LHCN-M2 (cell line): ENCODE data around the gene SLC9A3. TPM values are rescaled to one million over a fixed set of nuclear protein-coding genes. Genes with fewer than 3 reads are reported as not detected.
"Not testable (repeated sequence)": the region's sequence is repeated elsewhere in the genome, so short reads cannot be mapped to it uniquely, and the experiment has no call there.

Experiments
- DNase-seq: peaks from one replicate; pipeline ENCODE4 v3.0.0-alpha.2; 2012; ENCODE audit warnings: low read depth
- total RNA-seq: library from RNA; depleted of rRNA; stranded (reverse); fragments of >200 nt; gene quantifications from 2 replicates; pipeline ENCODE4 v1.2.3, GENCODE V29; 2014

The SLC9A3 gene
- total RNA-seq, 1 experiment from 2014 or later, result 4.4 TPM

DNA sequence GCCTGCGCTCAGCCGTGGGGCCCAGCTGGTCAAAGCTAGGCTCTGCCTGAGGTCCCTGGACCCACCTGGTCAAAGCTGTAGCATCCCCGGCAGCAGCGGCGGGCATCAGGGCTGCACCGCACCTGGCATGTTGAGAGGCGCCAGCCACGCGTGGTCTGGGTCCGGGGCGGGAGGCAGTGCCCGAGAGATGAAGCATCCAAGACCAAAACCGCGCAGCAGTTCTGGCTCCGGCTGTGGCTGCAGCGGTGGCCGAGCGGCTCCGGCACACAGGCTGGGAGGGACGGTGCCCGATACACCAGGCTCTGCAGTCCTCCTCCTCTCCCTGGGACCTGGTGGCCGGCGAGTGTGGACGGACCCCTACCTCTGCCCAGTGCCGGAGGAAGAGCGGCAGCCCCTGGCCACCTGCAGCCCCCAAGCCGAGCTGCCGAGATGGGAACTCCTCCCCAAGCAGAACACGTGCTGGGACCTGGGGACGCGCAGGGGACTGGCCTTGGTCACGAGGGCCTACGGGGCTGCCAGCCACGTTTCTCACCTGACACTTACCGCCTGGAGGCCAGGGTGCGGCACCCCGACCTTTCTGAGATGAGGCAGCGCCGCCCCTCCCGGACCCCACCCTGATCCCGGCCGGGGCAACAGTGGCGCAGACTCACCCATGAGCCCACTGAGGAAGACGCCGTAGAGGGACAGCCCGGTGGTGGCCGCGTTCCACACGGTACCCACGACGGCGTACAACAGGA is 33.0 kb downstream of the SLC9A3 start:
- no peak for DNase-seq

DNA sequence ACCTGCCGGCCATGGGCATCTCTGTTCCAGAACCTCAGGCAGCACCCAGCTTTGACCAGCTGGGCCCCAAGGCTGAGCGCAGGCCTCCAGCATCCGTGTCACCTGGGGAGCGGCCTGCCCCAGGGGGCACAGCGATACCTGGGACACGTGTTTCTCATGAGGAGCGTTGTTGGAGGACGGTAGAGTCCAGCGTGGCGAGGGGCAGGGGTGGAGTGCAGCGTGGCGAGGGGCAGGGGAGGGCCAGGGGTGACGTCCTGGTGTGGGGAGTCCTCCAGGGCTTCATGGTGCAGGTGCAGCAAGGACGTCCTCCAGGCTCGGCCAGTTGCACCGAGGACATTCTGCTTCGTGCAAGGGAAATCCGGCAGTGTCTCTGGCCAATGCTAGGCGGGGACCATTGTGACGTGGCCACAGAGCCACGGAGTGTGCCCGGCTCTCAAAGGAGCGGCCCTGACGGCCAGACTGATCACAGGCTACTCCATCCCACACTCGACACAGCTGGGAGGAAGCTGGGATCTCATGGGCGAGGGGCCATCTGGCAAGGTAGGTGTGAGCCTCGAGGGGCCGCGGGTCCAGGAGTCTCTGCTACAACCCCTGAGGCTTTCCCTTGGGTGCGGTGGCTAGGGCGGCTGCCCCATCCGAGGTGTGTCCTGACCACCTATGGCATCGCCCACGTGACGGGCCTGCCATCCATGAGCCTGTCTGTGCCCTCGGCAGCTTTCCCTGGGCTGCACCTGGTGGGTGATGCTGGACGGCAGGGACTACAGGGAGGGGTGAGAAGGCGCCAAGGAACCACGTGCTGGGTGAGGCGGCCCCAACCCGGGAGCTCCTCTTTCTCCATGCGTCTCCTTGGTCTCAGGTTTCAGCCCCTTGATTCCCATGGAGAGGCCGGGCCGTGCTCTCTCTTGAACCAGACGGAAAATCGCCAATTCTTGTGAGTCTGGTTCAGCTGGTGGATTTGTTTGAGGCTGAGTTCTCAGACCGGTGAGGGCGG is 33.8 kb downstream of the SLC9A3 start:
- DNase-seq, result no peak

DNA sequence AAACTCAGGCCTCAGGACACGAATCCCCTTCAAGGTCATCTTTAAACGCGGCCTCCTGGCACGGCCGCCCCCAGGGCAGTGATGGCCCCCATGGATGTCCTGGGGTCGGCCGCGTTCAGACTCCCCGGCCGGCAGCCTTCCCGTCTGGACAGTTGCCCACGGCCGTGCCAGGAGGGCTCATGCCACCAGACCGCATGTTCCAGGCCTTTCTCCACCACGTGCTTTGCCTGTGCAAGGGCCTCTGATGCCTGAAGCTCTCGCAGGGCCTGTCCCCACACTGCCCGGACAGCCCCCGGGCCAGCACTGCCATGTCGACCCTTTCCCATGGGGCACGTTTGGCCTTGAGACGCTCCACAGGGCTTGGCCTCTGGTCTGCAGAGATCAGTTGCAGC is 34.6 kb downstream of the SLC9A3 start:
- DNase-seq, result no peak

DNA sequence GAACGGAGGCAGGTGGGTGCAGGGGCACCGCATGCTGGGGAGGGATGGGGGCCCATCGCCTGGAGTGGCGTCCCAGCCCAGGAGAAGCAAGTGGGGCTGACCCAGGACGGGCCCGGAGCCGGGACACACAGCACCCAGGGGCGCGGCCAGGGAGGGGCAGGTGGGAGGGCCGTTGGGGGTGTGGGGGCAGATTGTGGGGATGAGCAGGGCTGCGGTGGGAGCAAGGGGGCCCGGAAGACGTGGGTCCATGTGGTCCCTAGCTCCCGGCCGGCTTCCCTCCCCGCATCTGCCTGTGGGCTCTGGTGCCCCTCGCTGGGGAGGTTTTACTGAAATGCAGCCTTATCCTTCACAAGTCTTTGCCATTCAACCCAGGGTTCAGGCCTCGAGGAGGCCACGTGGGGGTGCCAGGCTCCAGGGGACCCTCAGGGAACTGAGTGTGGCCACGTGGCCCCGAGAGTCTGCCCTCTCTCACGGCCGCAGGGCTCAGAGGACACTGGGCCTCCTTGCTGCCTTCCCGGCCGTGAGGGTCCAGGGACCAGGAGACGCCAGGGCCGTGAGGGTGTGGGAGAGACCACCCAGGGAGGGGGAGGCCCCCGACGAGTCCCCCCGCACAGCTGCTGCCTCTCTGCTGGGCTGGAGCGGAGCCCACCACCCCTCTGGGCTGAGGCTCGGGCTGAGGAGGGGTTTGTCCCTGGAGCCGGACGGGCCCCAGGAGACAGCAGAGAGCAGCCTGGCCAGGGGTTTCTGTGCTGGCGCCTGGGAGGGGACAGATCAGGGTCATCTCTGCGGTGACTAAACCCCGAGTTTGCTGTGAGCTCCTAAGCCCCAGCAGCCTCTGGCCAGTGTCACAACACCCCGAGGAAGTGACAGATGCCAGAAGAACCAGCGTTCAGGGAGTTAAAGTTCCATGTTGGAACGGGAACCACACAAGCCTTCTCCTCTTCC is 35.2 kb downstream of the SLC9A3 start:
- DNase-seq, result no peak

DNA sequence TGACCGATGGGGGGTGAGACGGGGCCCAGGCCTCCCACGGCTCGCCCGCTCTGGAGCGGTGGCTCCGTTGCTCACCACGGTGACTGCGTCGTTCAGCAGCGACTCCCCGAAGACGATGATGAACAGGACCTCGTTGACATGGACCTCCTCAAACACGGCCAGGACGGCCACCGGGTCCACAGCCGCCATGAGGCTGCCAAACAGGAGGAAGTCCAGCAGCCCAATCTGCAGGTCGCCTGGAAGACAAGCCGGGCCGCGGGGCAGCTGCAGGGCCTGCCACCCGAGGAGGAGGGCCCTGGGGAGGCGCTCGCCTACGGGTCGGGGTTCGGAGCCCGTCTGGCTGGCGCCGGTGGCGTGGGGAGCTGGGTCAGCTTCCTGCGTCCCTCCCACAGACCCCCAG is 36.0 kb downstream of the SLC9A3 start:
- no peak for DNase-seq

DNA sequence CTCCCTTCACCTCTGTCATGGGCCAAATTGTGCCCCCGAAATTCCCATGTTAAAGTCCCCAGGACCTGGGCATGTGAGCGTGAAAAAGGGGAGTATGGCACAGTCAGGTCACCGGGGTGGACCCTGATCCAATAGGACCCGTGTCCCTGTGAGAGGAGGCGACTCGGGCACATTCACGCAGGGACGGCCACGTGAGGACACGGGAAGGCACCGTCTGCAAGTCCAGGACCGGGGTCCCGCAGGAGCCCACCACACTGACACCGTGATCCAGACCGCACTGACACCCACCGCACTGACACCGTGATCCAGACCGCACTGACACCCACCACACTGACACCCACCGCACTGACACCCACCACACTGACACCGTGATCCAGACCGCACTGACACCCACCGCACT is 37.7 kb downstream of the SLC9A3 start:
- not testable (repeated sequence) for DNase-seq

DNA sequence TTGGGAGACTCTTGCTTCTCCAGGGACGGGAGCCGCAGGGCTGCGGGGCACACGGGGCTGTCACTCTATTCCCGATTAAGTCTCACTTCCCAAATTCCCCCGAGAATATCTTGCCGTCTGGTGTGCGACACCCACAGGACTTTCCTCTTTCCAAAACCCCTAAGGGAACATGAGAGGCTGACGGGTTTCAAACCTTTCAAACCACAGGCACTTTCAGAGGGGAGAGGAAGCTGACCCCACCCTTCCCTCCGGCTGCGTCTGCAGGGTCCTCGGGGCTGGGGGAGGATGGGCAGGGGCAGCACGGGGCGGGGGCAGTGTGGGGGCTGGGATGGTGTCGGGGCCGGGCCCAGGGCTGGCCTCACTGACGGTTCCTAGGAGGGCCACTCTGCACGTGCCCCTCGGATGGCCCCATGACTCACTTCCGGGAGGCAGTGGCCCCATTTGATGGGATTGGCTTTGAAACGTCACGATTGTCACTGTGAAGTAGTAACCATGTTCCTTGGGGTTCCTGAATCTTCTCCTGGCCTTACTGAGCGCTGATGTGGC is 38.2 kb downstream of the SLC9A3 start:
- DNase-seq, result no peak

DNA sequence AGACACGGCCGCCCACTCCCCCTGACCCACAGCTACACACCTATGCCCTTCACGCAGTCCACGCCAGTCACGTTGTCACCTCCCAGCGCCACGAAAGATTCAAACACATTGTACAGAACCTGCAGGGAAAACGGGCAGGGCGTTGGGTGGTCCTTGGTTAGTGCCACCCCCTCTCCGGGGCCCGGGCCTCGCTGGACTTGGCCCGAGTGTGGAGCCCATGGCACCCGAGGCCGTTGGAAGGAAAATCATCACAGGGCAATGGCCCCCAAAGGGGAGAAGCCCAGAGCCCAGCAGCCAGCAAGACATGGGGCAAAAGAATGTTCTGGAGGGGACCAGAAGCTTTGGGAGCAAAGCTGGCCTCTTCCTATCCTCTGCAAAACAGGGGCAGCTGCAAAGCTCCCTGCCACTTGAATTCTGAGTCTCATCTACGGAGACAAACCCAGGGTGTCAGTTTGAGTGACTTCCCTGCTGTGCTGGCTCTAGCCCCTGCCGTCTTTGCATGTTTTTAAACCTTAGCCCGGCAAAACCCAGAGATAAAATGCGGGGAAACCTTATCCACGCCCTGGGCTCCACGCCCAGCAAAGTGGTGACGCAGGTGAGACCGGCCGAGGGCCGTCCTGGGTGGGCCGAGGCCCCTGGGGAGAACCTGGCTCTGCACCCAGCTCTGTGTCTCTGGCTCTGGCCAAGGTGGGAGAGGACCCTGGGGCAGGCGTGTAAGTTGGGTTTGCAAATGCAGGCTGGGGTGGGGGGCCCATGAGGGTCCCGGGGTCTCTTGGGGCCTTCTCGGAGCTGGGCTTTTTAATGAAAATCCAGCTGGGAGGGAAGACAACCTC is 38.9 kb downstream of the SLC9A3 start:
- DNase-seq, result no peak

DNA sequence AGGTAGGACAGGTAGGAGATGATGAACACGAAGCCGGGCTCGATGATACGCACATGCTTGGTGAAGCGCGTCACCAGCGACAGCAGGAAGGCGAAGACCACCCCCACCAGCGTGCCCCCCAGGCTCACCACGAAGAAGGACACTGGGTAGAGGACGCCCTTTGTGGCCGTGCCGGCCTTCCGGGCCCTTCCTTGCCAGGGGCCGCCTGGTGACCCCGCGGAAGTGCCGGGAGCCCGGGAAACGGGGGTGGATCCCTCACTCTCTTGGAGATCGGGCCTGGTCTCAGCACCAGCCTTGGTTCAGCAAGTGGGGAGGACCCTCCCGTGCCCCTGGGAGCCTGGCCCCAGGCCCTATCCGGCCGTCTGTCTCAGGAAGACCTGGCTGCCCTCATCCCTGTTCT is 39.7 kb downstream of the SLC9A3 start:
- DNase-seq, result no peak

DNA sequence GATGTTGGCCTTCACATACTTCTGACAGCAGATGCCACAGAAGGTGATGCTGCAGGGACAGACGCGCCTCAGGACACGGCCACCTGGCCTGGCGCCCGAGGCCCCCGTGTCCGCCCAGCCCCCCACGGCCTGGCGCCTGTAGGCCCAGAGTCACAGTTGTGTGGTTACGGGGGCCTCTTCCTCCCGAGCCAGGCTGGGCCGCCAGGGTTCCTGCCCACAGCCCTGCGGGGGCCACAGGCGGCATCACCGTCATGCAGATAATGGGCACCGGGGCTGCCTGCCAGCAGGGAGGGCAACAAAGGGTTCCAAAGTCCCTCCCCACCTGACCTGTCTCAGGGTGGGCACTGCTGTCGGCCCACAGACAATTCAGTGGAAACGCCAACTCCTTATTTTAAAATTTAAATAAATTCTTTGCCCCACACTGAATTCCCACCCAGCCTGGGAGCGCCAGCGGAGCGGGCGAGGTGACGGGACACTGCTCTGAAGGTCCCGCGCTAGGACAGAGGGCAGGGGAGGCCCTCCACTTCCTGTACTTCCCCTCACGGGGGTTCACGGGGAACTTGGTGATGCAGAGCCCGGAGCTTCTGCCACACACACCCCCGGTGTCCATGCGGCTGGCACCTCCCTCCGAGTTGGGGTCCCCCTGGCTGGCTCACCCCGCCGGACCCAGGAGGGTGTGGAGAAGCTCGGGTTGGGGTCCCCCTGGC is 40.7 kb downstream of the SLC9A3 start:
- DNase-seq, result no peak

DNA sequence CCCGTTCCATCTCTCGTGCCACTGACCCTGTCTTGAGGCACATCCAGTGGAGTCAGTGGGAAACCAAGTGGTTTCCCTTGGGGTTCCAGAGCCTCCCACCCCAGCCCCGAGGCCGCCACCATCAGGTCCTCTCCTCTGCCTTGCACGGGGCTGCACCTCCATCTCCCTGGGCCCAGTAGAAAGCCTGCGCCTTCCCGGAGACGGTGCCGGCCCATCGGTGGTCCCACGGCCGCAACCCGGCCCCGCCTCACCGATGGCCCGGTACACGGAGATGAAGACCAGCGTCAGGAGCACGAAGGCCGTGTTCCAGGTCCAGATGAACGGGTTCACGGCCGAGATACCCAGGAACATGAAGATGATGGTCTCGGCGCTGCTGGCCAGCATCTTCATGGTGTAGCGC is 41.2 kb downstream of the SLC9A3 start:
- no peak for DNase-seq

DNA sequence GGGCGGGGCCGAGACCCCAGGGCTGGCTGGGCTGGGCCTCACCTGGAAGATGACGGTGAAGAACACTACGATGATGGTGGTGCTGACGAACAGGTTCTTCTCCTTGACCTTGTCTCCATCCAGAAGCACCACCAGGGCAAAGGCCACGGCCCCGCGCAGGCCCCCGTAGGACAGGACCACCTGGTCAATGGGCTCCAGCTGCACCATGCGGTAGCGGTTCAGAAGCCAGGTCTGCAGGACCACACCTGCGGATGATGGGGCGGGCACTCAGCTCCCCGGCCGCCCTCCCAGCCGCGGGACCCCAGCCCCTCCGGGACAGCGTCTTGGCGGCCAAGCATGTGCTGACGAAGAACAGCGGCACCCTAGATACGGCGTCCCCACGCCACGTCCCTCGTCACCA is 41.7 kb downstream of the SLC9A3 start:
- no peak for DNase-seq

DNA sequence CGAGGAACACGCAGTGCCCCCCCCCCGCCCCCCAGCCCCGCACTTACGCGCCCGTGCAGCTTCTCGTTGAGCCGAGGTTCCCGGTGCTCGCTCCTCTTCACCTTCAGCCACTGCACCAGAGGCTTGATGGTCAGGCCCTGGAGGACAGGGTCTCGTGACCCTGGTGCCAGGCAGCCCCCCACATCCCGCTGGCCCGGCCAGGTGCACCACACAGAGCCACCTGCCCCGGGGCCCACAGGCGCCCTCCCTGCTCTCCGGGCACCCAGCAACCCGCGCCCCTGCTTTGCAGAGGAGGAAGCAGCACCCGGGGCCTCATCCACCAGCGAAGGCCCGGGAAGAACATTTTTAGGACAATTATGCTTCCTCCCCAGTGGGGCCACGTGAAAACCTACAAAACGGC is 42.2 kb downstream of the SLC9A3 start:
- DNase-seq, result no peak

DNA sequence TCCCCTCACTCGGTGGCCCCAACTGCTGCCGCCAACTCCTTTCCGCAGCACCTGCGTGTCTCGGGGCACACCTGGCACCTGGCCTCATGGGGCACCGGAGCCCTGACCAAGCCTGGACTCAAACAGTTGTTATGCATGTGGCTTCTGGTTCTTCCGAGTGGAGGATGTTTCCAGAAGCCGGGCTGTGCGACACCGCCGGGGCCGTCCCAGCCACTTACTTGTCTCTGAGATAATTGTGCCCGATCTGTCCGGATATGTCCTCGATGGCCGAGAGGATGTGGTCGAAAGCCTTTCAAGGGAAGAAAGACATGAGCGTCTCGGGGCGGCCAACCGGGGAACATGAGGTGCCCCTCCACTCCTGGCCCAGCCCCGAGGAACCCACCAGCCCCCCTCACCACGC is 42.9 kb downstream of the SLC9A3 start:
- no peak for DNase-seq

DNA sequence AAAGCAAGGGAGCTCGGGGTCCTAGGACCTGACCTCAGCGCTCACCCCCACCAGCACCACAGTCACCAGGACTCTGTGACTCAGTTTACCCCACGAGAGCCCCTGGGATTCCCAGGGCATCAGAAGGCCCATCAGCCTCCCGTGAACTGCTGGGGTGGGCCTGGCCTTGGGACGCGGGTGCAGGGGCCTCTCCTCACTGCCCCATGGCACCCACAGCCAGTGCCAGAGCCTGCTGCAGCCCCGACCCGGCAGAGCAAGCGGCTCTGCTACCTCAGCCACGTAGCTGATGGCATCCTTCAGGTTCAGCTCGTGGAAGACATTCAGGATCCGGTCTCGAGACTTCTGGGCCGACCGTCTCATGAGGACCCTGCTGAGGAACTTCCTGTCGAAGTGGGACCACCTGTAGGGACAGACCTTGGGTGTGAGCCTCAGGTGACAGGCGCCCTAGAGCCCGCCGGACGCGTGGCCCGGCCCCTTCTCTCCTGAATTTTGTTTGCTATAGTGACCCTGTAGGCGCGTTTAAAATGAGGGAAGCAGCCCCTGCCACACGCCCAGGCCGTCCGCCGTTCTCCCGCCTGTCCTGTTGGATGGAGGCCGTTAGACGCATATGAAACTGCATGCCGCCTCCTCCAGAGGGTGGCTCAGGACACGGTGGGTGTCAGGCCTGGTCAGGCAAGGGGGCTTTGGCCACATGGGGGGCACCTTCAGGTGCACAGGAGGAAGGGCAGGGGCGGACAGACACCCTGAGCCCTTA is 44.5 kb downstream of the SLC9A3 start:
- DNase-seq, result no peak

DNA sequence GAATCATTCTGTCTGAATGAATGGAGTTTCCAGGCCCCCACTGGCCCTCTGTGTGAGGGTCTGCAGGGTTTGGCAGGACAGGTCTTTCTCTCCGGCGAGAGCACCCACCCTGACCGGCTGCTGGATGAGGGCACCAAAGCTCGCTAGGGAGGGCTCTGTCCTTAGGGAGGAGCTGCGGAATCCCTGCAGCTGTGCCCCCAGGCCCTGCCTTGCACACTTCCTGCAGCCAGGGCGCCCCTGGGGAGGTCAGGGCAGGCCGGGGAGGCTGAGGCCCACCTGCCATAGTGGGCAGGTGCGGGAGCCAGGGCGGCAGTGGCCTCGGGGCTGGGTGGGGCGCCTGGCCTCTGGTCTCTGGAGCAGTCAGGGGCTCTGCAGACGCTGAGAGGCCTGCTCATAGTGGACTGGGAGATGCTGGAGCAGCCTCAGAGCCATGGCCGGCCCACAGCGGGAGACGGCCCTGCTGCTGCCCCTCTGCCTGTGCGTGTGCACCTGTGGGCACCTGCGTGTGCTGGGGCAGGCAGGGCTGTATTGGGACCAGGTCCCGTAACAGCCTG is 45.2 kb downstream of the SLC9A3 start:
- DNase-seq, result no peak

DNA sequence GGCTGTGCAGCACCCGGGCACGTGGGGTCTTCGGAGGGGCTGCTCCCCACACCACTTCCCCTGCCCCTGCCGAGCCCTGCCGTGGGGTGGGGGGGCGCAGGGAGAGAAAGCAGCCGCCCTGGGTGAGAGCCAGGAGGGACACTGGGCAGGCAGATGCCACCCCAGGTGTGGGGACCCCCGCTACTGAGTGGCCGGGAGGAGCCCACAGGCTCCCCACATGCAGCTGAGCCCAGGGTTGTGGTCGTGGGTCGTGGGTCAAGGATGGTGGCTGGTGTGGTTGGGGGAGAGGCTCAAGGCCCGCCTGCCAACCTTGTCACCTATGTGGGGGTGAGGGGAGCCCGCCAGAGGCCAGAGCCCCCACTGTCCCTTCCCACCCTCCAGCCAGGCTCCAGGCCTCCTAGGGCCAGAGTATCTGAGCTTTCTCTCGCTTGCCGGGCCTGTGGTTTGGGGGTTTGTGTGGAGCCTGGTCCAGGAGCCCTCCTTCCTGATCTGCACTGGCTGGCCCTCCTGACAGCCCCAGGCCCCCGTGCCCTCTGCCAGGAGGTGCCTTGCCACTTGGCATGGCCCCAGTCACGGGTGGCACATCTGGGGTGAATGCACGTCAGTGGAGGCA is 45.8 kb downstream of the SLC9A3 start:
- no peak for DNase-seq

DNA sequence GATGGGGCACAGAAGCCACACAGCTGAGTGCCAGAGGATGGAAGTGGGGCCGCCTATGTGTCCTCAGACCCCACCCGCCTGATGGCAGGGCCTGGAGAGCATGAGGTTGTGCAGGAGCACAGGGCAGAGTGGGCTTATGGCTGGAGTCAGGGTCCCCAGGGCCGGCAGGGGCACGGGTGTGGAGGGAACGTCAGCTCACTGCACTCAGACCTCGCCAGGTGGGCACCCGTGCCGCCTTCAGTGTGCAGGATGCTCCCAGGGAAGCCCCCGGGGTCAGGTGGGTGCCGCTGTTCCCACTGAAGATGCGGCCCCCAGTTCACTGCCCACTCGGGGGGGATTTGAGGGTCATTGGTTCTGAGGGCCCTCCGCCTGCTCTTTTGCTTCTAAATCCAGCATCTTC is 46.4 kb downstream of the SLC9A3 start:
- DNase-seq, result no peak
